Left forelimb (tissue), 1 donor: ENCODE results near the gene EMCN.
"Not testable (repeated sequence)": the region's sequence is repeated elsewhere in the genome, so short reads cannot be mapped to it uniquely, and the experiment has no call there.

Source experiments
- DNase-seq: peaks from one replicate; pipeline ENCODE4 v3.0.0-alpha.2; 2018; ENCODE audit warnings: low spot score

EMCN gene

GRCh38 chr4:100492129-100492528 lies 25.7 kb downstream of the EMCN start:
- DNase-seq = no peak

- no peak for DNase-seq
Observed at GRCh38 chr4:100489305-100489704, 28.5 kb downstream of the EMCN start.

GRCh38 chr4:100486496-100486895 lies 31.3 kb downstream of the EMCN start:
- DNase-seq = no peak

- DNase-seq = no peak
Observed at GRCh38 chr4:100483796-100484195, 34.0 kb downstream of the EMCN start.

GRCh38 chr4:100479971-100480370 lies 37.9 kb downstream of the EMCN start:
- DNase-seq = no peak

- no peak for DNase-seq
Observed at GRCh38 chr4:100469555-100469954, 48.3 kb downstream of the EMCN start.

- no peak for DNase-seq
Observed at GRCh38 chr4:100466501-100466900, 51.3 kb downstream of the EMCN start.

GRCh38 chr4:100461807-100462605 lies 55.8 kb downstream of the EMCN start:
- no peak for DNase-seq

GRCh38 chr4:100450449-100450848 lies 67.4 kb downstream of the EMCN start:
- no peak for DNase-seq

- no peak for DNase-seq
Observed at GRCh38 chr4:100431416-100431815, 86.4 kb downstream of the EMCN start.

GRCh38 chr4:100430451-100430850 lies 87.4 kb downstream of the EMCN start:
- no peak for DNase-seq

- DNase-seq = no peak
Observed at GRCh38 chr4:100429616-100430015, 88.2 kb downstream of the EMCN start.

- no peak for DNase-seq
Observed at GRCh38 chr4:100428051-100428450, 89.8 kb downstream of the EMCN start.

GRCh38 chr4:100424376-100424775 lies 93.4 kb downstream of the EMCN start:
- no peak for DNase-seq

- no peak for DNase-seq
Observed at GRCh38 chr4:100422894-100423293, 94.9 kb downstream of the EMCN start.

- DNase-seq = no peak
Observed at GRCh38 chr4:100421361-100421978, 96.4 kb downstream of the EMCN start.

GRCh38 chr4:100420571-100420970 lies 97.3 kb downstream of the EMCN start:
- no peak for DNase-seq

- DNase-seq = no peak
Observed at GRCh38 chr4:100417565-100417964, 100.3 kb downstream of the EMCN start.

GRCh38 chr4:100414016-100414790 lies 103.6 kb downstream of the EMCN start:
- no peak for DNase-seq

GRCh38 chr4:100391863-100392262 lies 126.0 kb downstream of the EMCN start:
- DNase-seq = no peak

- no peak for DNase-seq
Observed at GRCh38 chr4:100391086-100391485, 126.7 kb downstream of the EMCN start.

GRCh38 chr4:100386270-100386669 lies 131.6 kb downstream of the EMCN start:
- DNase-seq = no peak

GRCh38 chr4:100380401-100380800 lies 137.4 kb downstream of the EMCN start:
- not testable (repeated sequence) for DNase-seq
